Kidney (tissue), 14 donors: Measurements from ENCODE around the gene TMEM143. TPM values are rescaled to one million over a fixed set of nuclear protein-coding genes. Genes with fewer than 3 reads are reported as not detected.

Source experiments
- DNase-seq, 5 donors: peaks; one replicate each; pipeline ENCODE4 v3.0.0-alpha.2; 2013 to 2020
- FAIRE-seq: peaks from 2 replicates; lab custom pipeline; 2012; peaks lifted over from hg19 to GRCh38; lab: Jason Lieb, UNC
- H3K27ac ChIP-seq, 2 donors: one replicate each; pipeline ENCODE4 v1.7.0; 2013; ENCODE audit warnings: low read depth in 2 of 2, low read length in 2 of 2, inconsistent platforms in 1 of 2
- H3K27me3 ChIP-seq: one replicate; pipeline ENCODE4 v1.7.1; 2013; ENCODE audit warnings: low read length, inconsistent platforms; ENCODE audit not compliant: control insufficient read depth, insufficient read depth
- H3K36me3 ChIP-seq, 3 donors: one replicate each; pipeline versions ENCODE4 v1.7.0 to v1.7.1; 2013; ENCODE audit warnings: low read length in 3 of 3, control low read depth in 1 of 3, inconsistent platforms in 1 of 3; ENCODE audit not compliant: insufficient read depth in 3 of 3, control insufficient read depth in 2 of 3
- H3K4me1 ChIP-seq, 3 donors: one replicate each; pipeline versions ENCODE4 v1.7.0 to v1.7.1; 2013; ENCODE audit warnings: low read length in 3 of 3, inconsistent platforms in 1 of 3, low read depth in 1 of 3; ENCODE audit not compliant: control insufficient read depth in 2 of 3, insufficient read depth in 2 of 3
- H3K4me3 ChIP-seq, 3 donors: one replicate each; pipeline versions ENCODE4 v1.7.0 to v1.8.1; 2013; ENCODE audit warnings: low read length in 3 of 3, control low read depth in 1 of 3, inconsistent platforms in 1 of 3
- H3K9ac ChIP-seq, 3 donors: one replicate each; pipeline versions ENCODE4 v1.7.0 to v1.7.1; 2013; ENCODE audit warnings: low read length in 3 of 3, control low read depth in 1 of 3, inconsistent platforms in 1 of 3
- H3K9me3 ChIP-seq, 3 donors: one replicate each; pipeline versions ENCODE4 v1.7.0 to v1.7.1; 2013; ENCODE audit warnings: low read length in 3 of 3, control low read depth in 1 of 3, inconsistent platforms in 1 of 3; ENCODE audit not compliant: control insufficient read depth in 2 of 3, insufficient read depth in 1 of 3
- CTCF ChIP-seq: IDR thresholded peaks from 3 replicates; pipeline ENCODE4 v1.5.1; 2012; ENCODE audit warnings: mild to moderate bottlenecking, moderate library complexity, borderline replicate concordance; ENCODE audit not compliant: insufficient read depth; ENCODE audit errors: extremely low read depth
- intact Hi-C: fragments of 100-400 bp; cut with DNase I; formaldehyde crosslinking; loops from one replicate; pipeline ENCODE4 v1.11.1; 2022
- polyA plus RNA-seq: library from polyadenylated mRNA; stranded (reverse); fragments of 350-450 nt; fragmentation: Illumina TruSeq; extraction: RNeasy Lipid Tissue Mini Kit (QIAGEN cat#74804); gene quantifications from one replicate; pipeline ENCODE4 v1.2.3, GENCODE V29; 2014; ENCODE audit warnings: low read depth, low replicate concordance; ENCODE audit not compliant: insufficient read depth
- total RNA-seq: library from RNA; stranded (reverse); fragmentation: NEBNext Ultra II Directional; extraction: Animal tissue kit (Norgen Biotek cat#: 25700); gene quantifications from one replicate; pipeline ENCODE4 v1.2.1, GENCODE V29; 2021
- donor health status: control.
- donor health status: control.
- donor health status: control.
- donor health status: control.
- donor health status: control.
- donor health status: DM: yes; HTN: yes; CAD: no.
- donor health status: Normal renal cell carcinoma (clear cell type).

The TMEM143 gene
- total and polyA plus RNA-seq, 2 donors from 2014 or later, result 9.2 to 15.7 TPM

- no peak overlapping the region for H3K4me3 ChIP-seq
- H3K27me3 ChIP-seq, result no peaks in the 10 kb centered on the region
- no peak for FAIRE-seq
- TF ChIP-seq CTCF, result no peak
- no peaks in the 10 kb centered on the region for H3K36me3 ChIP-seq
- no peak overlapping the region for H3K27ac ChIP-seq
- peak in 4 of 5 donors; percentile 20 to 65 (median 49) for DNase-seq
- H3K9me3 ChIP-seq, result peaks cover 0 to 4% (median 2%) of the 10 kb centered on the region in 3 donors
- no peak overlapping the region for H3K9ac ChIP-seq
- peaks cover 0 to 2% (median 0%) of the 10 kb centered on the region in 3 donors for H3K4me1 ChIP-seq
- intact Hi-C loops, result no loop called here
Observed at GRCh38 chr19:48290401-48290770, 73.4 kb downstream of the TMEM143 start.

GRCh38 chr19:48287748-48288147, 76.0 kb downstream of the TMEM143 start:
- FAIRE-seq, result no peak
- no peak overlapping the region for H3K4me3 ChIP-seq

GRCh38 chr19:48284896-48285295, 78.8 kb downstream of the TMEM143 start:
- no peak for TF ChIP-seq CTCF
- no peak overlapping the region for H3K9ac ChIP-seq
- peak in 2 of 5 donors; percentile 27 to 38 for DNase-seq

More at GRCh38 chr19:48287748-48288147, 76.0 kb downstream of the TMEM143 start:
- peaks cover 0 to 4% (median 0%) of the 10 kb centered on the region in 3 donors for H3K36me3 ChIP-seq
- TF ChIP-seq CTCF, result no peak
- H3K27ac ChIP-seq, result no peak overlapping the region
- H3K9me3 ChIP-seq, result peaks cover 0 to 6% (median 5%) of the 10 kb centered on the region in 3 donors
- peak in 1 of 5 donors; percentile 35 for DNase-seq
- H3K9ac ChIP-seq, result no peak overlapping the region
- no peaks in the 10 kb centered on the region for H3K27me3 ChIP-seq
- peaks cover 0 to 2% (median 0%) of the 10 kb centered on the region in 3 donors for H3K4me1 ChIP-seq
- intact Hi-C loops, result no loop called here

GRCh38 chr19:48283908-48284307, 79.8 kb downstream of the TMEM143 start:
- FAIRE-seq (no peak), DNase-seq (no peak)
- Histone ChIP-seq H3K4me1 (no peaks in the 10 kb centered on the region), H3K27ac (no peak overlapping the region), H3K27me3 (no peaks in the 10 kb centered on the region), H3K36me3 (peaks cover 0 to 6% (median 0%) of the 10 kb centered on the region in 3 donors), H3K4me3 (no peak overlapping the region), H3K9ac (no peak overlapping the region), H3K9me3 (peaks cover 0 to 6% (median 5%) of the 10 kb centered on the region in 3 donors)
- TF ChIP-seq CTCF, result no peak
- intact Hi-C loops, result no loop called here

More at GRCh38 chr19:48284896-48285295, 78.8 kb downstream of the TMEM143 start:
- intact Hi-C loops, result no loop called here
- no peak for FAIRE-seq
- H3K4me3 ChIP-seq, result no peak overlapping the region
- H3K9me3 ChIP-seq, result peaks cover 0 to 6% (median 5%) of the 10 kb centered on the region in 3 donors
- H3K4me1 ChIP-seq, result no peaks in the 10 kb centered on the region
- H3K27me3 ChIP-seq, result no peaks in the 10 kb centered on the region
- no peak overlapping the region for H3K27ac ChIP-seq
- H3K36me3 ChIP-seq, result peaks cover 0 to 6% (median 0%) of the 10 kb centered on the region in 3 donors
